Activated T-cell treated with anti-CD3 and anti-CD28 coated beads, Interleukin-2, amount 50 U/mL, for 24 hours (primary cell): Measurements from ENCODE around the gene HIVEP1.
A peak's percentile ranks its signal among the peaks of the same experiment; 100 is the strongest.

ENCODE experiments used
- DNase-seq: peaks from one replicate; pipeline ENCODE4 v3.0.0-alpha.2; 2020
- H3K27ac Mint-ChIP-seq: 2 replicates; pipeline ENCODE4 v1.8.0; 2020; ENCODE audit warnings: mild to moderate bottlenecking, mixed read lengths
- H3K27me3 Mint-ChIP-seq: 2 replicates; pipeline ENCODE4 v1.8.0; 2020; ENCODE audit warnings: mixed read lengths
- H3K36me3 Mint-ChIP-seq: 2 replicates; pipeline ENCODE4 v1.8.0; 2020; ENCODE audit warnings: low read depth, mixed read lengths
- H3K4me1 Mint-ChIP-seq: 2 replicates; pipeline ENCODE4 v1.8.0; 2020; ENCODE audit warnings: low read depth, mixed read lengths
- H3K4me3 Mint-ChIP-seq: 2 replicates; pipeline ENCODE4 v1.8.0; 2020; ENCODE audit warnings: mild to moderate bottlenecking, moderate library complexity, mixed read lengths
- H3K9me3 Mint-ChIP-seq: 2 replicates; pipeline ENCODE4 v1.8.0; 2020; ENCODE audit warnings: mixed read lengths

Gene HIVEP1

GRCh38 chr6:12012038-12012557, at the start of gene HIVEP1:
Gene HIVEP1, plus strand, starts transcription at chr6:12012312. Its CDS starts 3,317 bp downstream, at chr6:12015629.
- Mint-ChIP-seq H3K27me3 (no peaks in the 10 kb centered on the region), H3K9me3 (peaks cover 4% of the 10 kb centered on the region), H3K36me3 (peaks cover 61% of the 10 kb centered on the region), H3K27ac (peak within 1 kb of the TSS; percentile 97), H3K4me1 (peaks cover 64% of the 10 kb centered on the region), H3K4me3 (peak within 1 kb of the TSS; percentile 90)
- DNase-seq: no peak

- no peaks in the 10 kb centered on the region for H3K27me3 Mint-ChIP-seq
- no peak overlapping the region for H3K27ac Mint-ChIP-seq
- H3K36me3 Mint-ChIP-seq: no peaks in the 10 kb centered on the region
- H3K4me3 Mint-ChIP-seq: no peak overlapping the region
- no peaks in the 10 kb centered on the region for H3K9me3 Mint-ChIP-seq
- DNase-seq: no peak
- H3K4me1 Mint-ChIP-seq: no peaks in the 10 kb centered on the region
These were observed 48.2 kb upstream of the HIVEP1 start for GRCh38 chr6:11963756-11964500.

- H3K9me3 Mint-ChIP-seq: no peaks in the 10 kb centered on the region
- no peaks in the 10 kb centered on the region for H3K27me3 Mint-ChIP-seq
- DNase-seq: no peak
- H3K4me1 Mint-ChIP-seq: no peaks in the 10 kb centered on the region
- no peak overlapping the region for H3K4me3 Mint-ChIP-seq
- no peaks in the 10 kb centered on the region for H3K36me3 Mint-ChIP-seq
- no peak overlapping the region for H3K27ac Mint-ChIP-seq
These were observed 47.3 kb upstream of the HIVEP1 start for GRCh38 chr6:11964729-11965335.

- Mint-ChIP-seq H3K27me3 (no peaks in the 10 kb centered on the region), H3K9me3 (no peaks in the 10 kb centered on the region), H3K4me3 (no peak overlapping the region), H3K27ac (no peak overlapping the region), H3K36me3 (no peaks in the 10 kb centered on the region), H3K4me1 (no peaks in the 10 kb centered on the region)
- no peak for DNase-seq
These were observed 46.6 kb upstream of the HIVEP1 start for GRCh38 chr6:11965499-11965898.

GRCh38 chr6:11968241-11968806, 43.8 kb upstream of the HIVEP1 start:
- Mint-ChIP-seq H3K27me3 (no peaks in the 10 kb centered on the region), H3K4me1 (peaks cover 2% of the 10 kb centered on the region), H3K36me3 (no peaks in the 10 kb centered on the region), H3K4me3 (no peak overlapping the region), H3K9me3 (no peaks in the 10 kb centered on the region), H3K27ac (no peak overlapping the region)
- DNase-seq: no peak

- Mint-ChIP-seq H3K36me3 (no peaks in the 10 kb centered on the region), H3K4me1 (peaks cover 2% of the 10 kb centered on the region), H3K9me3 (no peaks in the 10 kb centered on the region), H3K4me3 (no peak overlapping the region), H3K27ac (no peak overlapping the region), H3K27me3 (no peaks in the 10 kb centered on the region)
- no peak for DNase-seq
These were observed 43.0 kb upstream of the HIVEP1 start for GRCh38 chr6:11969092-11969491.

- H3K9me3 Mint-ChIP-seq: no peaks in the 10 kb centered on the region
- H3K36me3 Mint-ChIP-seq: no peaks in the 10 kb centered on the region
- no peak overlapping the region for H3K4me3 Mint-ChIP-seq
- no peaks in the 10 kb centered on the region for H3K27me3 Mint-ChIP-seq
- H3K27ac Mint-ChIP-seq: no peak overlapping the region
- DNase-seq: no peak
- peaks cover 6% of the 10 kb centered on the region for H3K4me1 Mint-ChIP-seq
These were observed 42.0 kb upstream of the HIVEP1 start for GRCh38 chr6:11970114-11970513.

- Mint-ChIP-seq H3K27me3 (no peaks in the 10 kb centered on the region), H3K27ac (no peak overlapping the region), H3K4me1 (peaks cover 12% of the 10 kb centered on the region), H3K4me3 (no peak overlapping the region), H3K9me3 (no peaks in the 10 kb centered on the region), H3K36me3 (no peaks in the 10 kb centered on the region)
- DNase-seq: no peak
These were observed 41.0 kb upstream of the HIVEP1 start for GRCh38 chr6:11971154-11971553.

- H3K36me3 Mint-ChIP-seq: no peaks in the 10 kb centered on the region
- H3K4me3 Mint-ChIP-seq: no peak overlapping the region
- H3K27me3 Mint-ChIP-seq: no peaks in the 10 kb centered on the region
- DNase-seq: no peak
- no peak overlapping the region for H3K27ac Mint-ChIP-seq
- no peaks in the 10 kb centered on the region for H3K9me3 Mint-ChIP-seq
- peaks cover 19% of the 10 kb centered on the region for H3K4me1 Mint-ChIP-seq
These were observed 39.8 kb upstream of the HIVEP1 start for GRCh38 chr6:11972270-11972669.

GRCh38 chr6:11972806-11973205, 39.3 kb upstream of the HIVEP1 start:
- DNase-seq: no peak
- Mint-ChIP-seq H3K9me3 (no peaks in the 10 kb centered on the region), H3K36me3 (no peaks in the 10 kb centered on the region), H3K4me3 (no peak overlapping the region), H3K4me1 (peaks cover 21% of the 10 kb centered on the region), H3K27me3 (no peaks in the 10 kb centered on the region), H3K27ac (no peak overlapping the region)

GRCh38 chr6:11973238-11973637, 38.9 kb upstream of the HIVEP1 start:
- no peak for DNase-seq
- no peaks in the 10 kb centered on the region for H3K36me3 Mint-ChIP-seq
- peaks cover 25% of the 10 kb centered on the region for H3K4me1 Mint-ChIP-seq
- H3K4me3 Mint-ChIP-seq: no peak overlapping the region
- H3K27ac Mint-ChIP-seq: no peak overlapping the region
- no peaks in the 10 kb centered on the region for H3K9me3 Mint-ChIP-seq
- H3K27me3 Mint-ChIP-seq: no peaks in the 10 kb centered on the region

- no peak for DNase-seq
- no peak overlapping the region for H3K27ac Mint-ChIP-seq
- H3K36me3 Mint-ChIP-seq: no peaks in the 10 kb centered on the region
- peaks cover 28% of the 10 kb centered on the region for H3K4me1 Mint-ChIP-seq
- H3K4me3 Mint-ChIP-seq: no peak overlapping the region
- no peaks in the 10 kb centered on the region for H3K27me3 Mint-ChIP-seq
- H3K9me3 Mint-ChIP-seq: no peaks in the 10 kb centered on the region
These were observed 38.0 kb upstream of the HIVEP1 start for GRCh38 chr6:11974089-11974488.

- H3K27me3 Mint-ChIP-seq: no peaks in the 10 kb centered on the region
- H3K36me3 Mint-ChIP-seq: no peaks in the 10 kb centered on the region
- H3K4me3 Mint-ChIP-seq: peak overlapping the region; percentile 3
- peak overlapping the region; percentile 22 for H3K27ac Mint-ChIP-seq
- H3K4me1 Mint-ChIP-seq: peaks cover 28% of the 10 kb centered on the region
- no peaks in the 10 kb centered on the region for H3K9me3 Mint-ChIP-seq
- no peak for DNase-seq
These were observed 36.6 kb upstream of the HIVEP1 start for GRCh38 chr6:11975353-11975977.

- H3K27ac Mint-ChIP-seq: no peak overlapping the region
- no peaks in the 10 kb centered on the region for H3K9me3 Mint-ChIP-seq
- H3K4me3 Mint-ChIP-seq: no peak overlapping the region
- peaks cover 28% of the 10 kb centered on the region for H3K4me1 Mint-ChIP-seq
- no peaks in the 10 kb centered on the region for H3K36me3 Mint-ChIP-seq
- no peaks in the 10 kb centered on the region for H3K27me3 Mint-ChIP-seq
- no peak for DNase-seq
These were observed 35.6 kb upstream of the HIVEP1 start for GRCh38 chr6:11976489-11976888.

GRCh38 chr6:11977193-11977592, 34.9 kb upstream of the HIVEP1 start:
- Mint-ChIP-seq H3K27me3 (no peaks in the 10 kb centered on the region), H3K4me3 (no peak overlapping the region), H3K27ac (no peak overlapping the region), H3K9me3 (no peaks in the 10 kb centered on the region), H3K36me3 (no peaks in the 10 kb centered on the region), H3K4me1 (peaks cover 26% of the 10 kb centered on the region)
- DNase-seq: no peak
